Measurements from ENCODE around the gene KIDINS220.
A peak's percentile ranks its signal among the peaks of the same experiment; 100 is the strongest.

- TF ChIP-seq, protein P1, sequence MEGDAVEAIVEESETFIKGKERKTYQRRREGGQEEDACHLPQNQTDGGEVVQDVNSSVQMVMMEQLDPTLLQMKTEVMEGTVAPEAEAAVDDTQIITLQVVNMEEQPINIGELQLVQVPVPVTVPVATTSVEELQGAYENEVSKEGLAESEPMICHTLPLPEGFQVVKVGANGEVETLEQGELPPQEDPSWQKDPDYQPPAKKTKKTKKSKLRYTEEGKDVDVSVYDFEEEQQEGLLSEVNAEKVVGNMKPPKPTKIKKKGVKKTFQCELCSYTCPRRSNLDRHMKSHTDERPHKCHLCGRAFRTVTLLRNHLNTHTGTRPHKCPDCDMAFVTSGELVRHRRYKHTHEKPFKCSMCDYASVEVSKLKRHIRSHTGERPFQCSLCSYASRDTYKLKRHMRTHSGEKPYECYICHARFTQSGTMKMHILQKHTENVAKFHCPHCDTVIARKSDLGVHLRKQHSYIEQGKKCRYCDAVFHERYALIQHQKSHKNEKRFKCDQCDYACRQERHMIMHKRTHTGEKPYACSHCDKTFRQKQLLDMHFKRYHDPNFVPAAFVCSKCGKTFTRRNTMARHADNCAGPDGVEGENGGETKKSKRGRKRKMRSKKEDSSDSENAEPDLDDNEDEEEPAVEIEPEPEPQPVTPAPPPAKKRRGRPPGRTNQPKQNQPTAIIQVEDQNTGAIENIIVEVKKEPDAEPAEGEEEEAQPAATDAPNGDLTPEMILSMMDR (IDR thresholded peaks at IDR 0.05) = peak; percentile 22; the same call in 2 of the 3 replicates
- TF ChIP-seq POLR2A (IDR thresholded peaks at IDR 0.05; ENCODE audit: low read length) = no peak
- TF ChIP-seq RAD21 (conservative IDR thresholded peaks at IDR 0.05 in 1 of 2, IDR thresholded peaks at IDR 0.05 in 1 of 2) = peak; percentile 37 to 54; a peak in 4 of 5 replicates
- TF ChIP-seq, protein P2, sequence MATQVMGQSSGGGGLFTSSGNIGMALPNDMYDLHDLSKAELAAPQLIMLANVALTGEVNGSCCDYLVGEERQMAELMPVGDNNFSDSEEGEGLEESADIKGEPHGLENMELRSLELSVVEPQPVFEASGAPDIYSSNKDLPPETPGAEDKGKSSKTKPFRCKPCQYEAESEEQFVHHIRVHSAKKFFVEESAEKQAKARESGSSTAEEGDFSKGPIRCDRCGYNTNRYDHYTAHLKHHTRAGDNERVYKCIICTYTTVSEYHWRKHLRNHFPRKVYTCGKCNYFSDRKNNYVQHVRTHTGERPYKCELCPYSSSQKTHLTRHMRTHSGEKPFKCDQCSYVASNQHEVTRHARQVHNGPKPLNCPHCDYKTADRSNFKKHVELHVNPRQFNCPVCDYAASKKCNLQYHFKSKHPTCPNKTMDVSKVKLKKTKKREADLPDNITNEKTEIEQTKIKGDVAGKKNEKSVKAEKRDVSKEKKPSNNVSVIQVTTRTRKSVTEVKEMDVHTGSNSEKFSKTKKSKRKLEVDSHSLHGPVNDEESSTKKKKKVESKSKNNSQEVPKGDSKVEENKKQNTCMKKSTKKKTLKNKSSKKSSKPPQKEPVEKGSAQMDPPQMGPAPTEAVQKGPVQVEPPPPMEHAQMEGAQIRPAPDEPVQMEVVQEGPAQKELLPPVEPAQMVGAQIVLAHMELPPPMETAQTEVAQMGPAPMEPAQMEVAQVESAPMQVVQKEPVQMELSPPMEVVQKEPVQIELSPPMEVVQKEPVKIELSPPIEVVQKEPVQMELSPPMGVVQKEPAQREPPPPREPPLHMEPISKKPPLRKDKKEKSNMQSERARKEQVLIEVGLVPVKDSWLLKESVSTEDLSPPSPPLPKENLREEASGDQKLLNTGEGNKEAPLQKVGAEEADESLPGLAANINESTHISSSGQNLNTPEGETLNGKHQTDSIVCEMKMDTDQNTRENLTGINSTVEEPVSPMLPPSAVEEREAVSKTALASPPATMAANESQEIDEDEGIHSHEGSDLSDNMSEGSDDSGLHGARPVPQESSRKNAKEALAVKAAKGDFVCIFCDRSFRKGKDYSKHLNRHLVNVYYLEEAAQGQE (IDR thresholded peaks at IDR 0.05) = no peak
- no peak for TF ChIP-seq NPAS2 (CRISPR knock-in tag; IDR thresholded peaks at IDR 0.05; ENCODE audit: borderline replicate concordance)
- TF ChIP-seq POLR2AphosphoS2 (conservative IDR thresholded peaks at IDR 0.05; ENCODE audit: low read length) = no peak
- no peak for TF ChIP-seq RCOR1 (IDR thresholded peaks at IDR 0.05; ENCODE audit: low read depth, low read length)
- no peak for TF ChIP-seq HDAC2 (IDR thresholded peaks at IDR 0.05)
These were observed 33.6 kb downstream of the KIDINS220 start for GRCh38 chr2:8803658-8804379.
